Psoas muscle (tissue), 8 donors: ENCODE data around the gene CNIH3. TPM values are rescaled to one million over a fixed set of nuclear protein-coding genes. Genes with fewer than 3 reads are reported as not detected.

Experiments
- ATAC-seq, 4 donors: fragments of 200-7000 bp; cut with Tn5 transposase; one replicate each; pipeline ENCODE4 v1.9.1; 2020; ENCODE audit warnings: moderate library complexity in 3 of 4, mild to moderate bottlenecking in 2 of 4
- DNase-seq, 2 donors: peaks; one replicate each; pipeline ENCODE4 v3.0.0-alpha.2; 2020
- H3K27ac ChIP-seq: fragments of 200-600 bp; one replicate; pipeline ENCODE4 v1.8.0; 2022
- H3K27me3 ChIP-seq, 3 donors: fragments of 200-600 bp in 1 of 3; one replicate each; pipeline versions ENCODE4 v1.6.1 to v1.8.0; 2013 to 2022; ENCODE audit warnings: low read length in 2 of 3, mild to moderate bottlenecking in 2 of 3, moderate library complexity in 1 of 3; ENCODE audit not compliant: insufficient read depth in 3 of 3
- H3K36me3 ChIP-seq, 2 donors: fragments of 200-600 bp in 1 of 2; one replicate each; pipeline versions ENCODE4 v1.6.1 to v1.8.0; 2013 to 2022; ENCODE audit warnings: low read depth in 1 of 2, mild to moderate bottlenecking in 1 of 2, moderate library complexity in 1 of 2; ENCODE audit not compliant: insufficient read depth in 1 of 2
- H3K4me1 ChIP-seq: fragments of 200-600 bp; one replicate; pipeline ENCODE4 v1.8.0; 2022
- H3K4me3 ChIP-seq: fragments of 200-600 bp; one replicate; pipeline ENCODE4 v1.8.0; 2022; ENCODE audit warnings: mild to moderate bottlenecking
- H3K9me3 ChIP-seq: fragments of 200-600 bp; one replicate; pipeline ENCODE4 v1.8.0; 2022
- WGBS, 3 donors: extraction: QIAGEN DNeasy Blood & Tissue Kit; methylation state at CpG; one replicate each; pipeline versions ENCODE4 v1.1.6 to v1.1.7; 2013; 5-methylcytosine and 5-hydroxymethylcytosine counted together
- intact Hi-C, 2 donors: fragments of 100-400 bp; cut with DNase I; formaldehyde crosslinking; loops; one replicate each; pipeline versions ENCODE4 v1.11.0 to v1.14.2; 2022
- polyA plus RNA-seq, 3 donors: library from polyadenylated mRNA; stranded (reverse); fragments of 200-250 nt; gene quantifications; one replicate each; pipeline ENCODE4 v1.2.3, GENCODE V29; 2013
- total RNA-seq, 4 donors: library from RNA; stranded (reverse); fragmentation: NEBNext Ultra II Directional in 2 of 4; extraction: Animal tissue kit (Norgen Biotek cat#: 25700) in 2 of 4; gene quantifications; one replicate each; pipeline versions ENCODE4 v1.2.1 to v1.2.4, GENCODE V29; 2021 to 2023
- TF ChIP-seq, protein P1 (sequence below): fragments of 200-600 bp; IDR thresholded peaks from one replicate; pipeline ENCODE4 v1.8.0; 2022; ENCODE audit warnings: antibody characterized with exemption
- donor health status: healthy with polysubstance abuse.
- donor health status: DM: no; HTN: no; CAD: no; lungs with moderate emphysema.
- donor health status: Bipolar disorder and iron deficiency.
- donor health status: healthy.
- donor health status: DM: yes; HTN: yes; CAD: no.
- donor health status: DM: no; HTN: no; CAD: no.
- donor health status: DM: no; HTN: no; CAD: no.
- donor health status: DM: yes; HTN: yes; CAD: no.

The CNIH3 gene
- total and polyA plus RNA-seq, 7 donors, result 0.39 to 1.9 (median 1.2) TPM

GRCh38 chr1:224622831-224623230 lies 6.7 kb downstream of the CNIH3 start:
- Histone ChIP-seq H3K27ac (no peak overlapping the region), H3K9me3 (no peaks in the 10 kb centered on the region), H3K4me3 (no peak overlapping the region), H3K36me3 (no peaks in the 10 kb centered on the region), H3K27me3 (peaks cover 0 to 29% (median 6%) of the 10 kb centered on the region in 3 donors), H3K4me1 (no peaks in the 10 kb centered on the region)
- 85 to 97% (median 93%) methylated on average over 2 of the region's 2 CpGs for WGBS, 3 donors
- ATAC-seq (no peak), DNase-seq (no peak)
- TF ChIP-seq, protein P1, sequence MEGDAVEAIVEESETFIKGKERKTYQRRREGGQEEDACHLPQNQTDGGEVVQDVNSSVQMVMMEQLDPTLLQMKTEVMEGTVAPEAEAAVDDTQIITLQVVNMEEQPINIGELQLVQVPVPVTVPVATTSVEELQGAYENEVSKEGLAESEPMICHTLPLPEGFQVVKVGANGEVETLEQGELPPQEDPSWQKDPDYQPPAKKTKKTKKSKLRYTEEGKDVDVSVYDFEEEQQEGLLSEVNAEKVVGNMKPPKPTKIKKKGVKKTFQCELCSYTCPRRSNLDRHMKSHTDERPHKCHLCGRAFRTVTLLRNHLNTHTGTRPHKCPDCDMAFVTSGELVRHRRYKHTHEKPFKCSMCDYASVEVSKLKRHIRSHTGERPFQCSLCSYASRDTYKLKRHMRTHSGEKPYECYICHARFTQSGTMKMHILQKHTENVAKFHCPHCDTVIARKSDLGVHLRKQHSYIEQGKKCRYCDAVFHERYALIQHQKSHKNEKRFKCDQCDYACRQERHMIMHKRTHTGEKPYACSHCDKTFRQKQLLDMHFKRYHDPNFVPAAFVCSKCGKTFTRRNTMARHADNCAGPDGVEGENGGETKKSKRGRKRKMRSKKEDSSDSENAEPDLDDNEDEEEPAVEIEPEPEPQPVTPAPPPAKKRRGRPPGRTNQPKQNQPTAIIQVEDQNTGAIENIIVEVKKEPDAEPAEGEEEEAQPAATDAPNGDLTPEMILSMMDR, result no peak
- intact Hi-C loops, result no loop called here

DNA sequence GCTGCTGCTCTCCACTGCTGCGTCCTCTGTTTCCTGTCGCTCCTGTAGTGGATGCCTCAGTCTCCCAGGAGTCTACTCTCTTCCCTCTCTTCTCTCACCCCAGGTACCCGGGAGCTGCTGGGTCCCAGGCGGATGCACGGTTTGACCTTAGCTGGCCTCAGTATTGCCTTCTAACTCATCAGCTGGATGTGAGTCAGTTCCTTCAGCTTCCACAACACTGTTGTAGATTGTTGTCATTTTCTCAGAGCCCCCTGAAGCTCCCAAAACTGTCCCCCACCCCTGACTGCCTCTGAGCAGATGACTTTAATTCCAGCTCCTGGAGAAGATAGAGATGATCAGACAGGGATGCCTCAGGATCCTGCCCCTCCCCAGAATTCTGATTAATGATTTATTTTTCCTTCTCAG lies 7.2 kb downstream of the CNIH3 start:
- Histone ChIP-seq H3K27me3 (peaks cover 0 to 24% (median 5%) of the 10 kb centered on the region in 3 donors), H3K27ac (no peak overlapping the region), H3K4me1 (no peaks in the 10 kb centered on the region), H3K36me3 (no peaks in the 10 kb centered on the region), H3K4me3 (no peak overlapping the region), H3K9me3 (no peaks in the 10 kb centered on the region)
- TF ChIP-seq, protein P1, result no peak
- no peak for ATAC-seq
- WGBS, 3 donors, result 63 to 71% (median 64%) methylated on average over 5 of the region's 5 CpGs
- intact Hi-C loops, result no loop called here
- no peak for DNase-seq

DNA sequence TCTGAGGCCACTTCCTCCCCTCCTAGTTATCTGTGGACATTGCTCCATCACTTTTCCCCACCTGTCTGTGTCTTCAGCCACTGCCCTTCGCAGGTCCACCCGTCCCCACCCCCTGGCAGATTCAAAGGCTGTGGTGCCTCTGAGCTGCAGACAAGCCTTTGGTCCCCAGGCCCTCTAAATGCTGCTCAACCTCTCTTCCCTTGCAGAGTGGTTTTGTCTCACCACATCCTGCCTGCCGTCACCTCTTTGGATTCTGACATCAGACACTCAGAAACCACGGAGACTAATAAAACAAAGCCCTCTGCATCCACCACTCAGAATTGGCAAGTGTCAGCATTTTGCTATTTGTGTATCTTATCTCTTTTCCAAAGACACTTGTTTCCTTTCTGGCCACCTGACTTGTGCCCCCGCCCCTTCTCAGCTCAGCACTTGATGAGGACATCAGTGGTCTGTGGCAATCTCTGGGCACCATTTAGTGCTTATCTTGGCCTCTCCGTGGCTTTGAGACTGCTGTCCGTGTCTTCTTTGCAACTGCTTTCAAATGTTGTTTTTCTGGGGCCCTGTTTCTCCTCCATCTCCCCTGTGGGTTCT lies 7.7 kb downstream of the CNIH3 start:
- intact Hi-C loops, result no loop called here
- Histone ChIP-seq H3K27ac (no peak overlapping the region), H3K36me3 (no peaks in the 10 kb centered on the region), H3K9me3 (no peaks in the 10 kb centered on the region), H3K4me3 (no peak overlapping the region), H3K4me1 (no peaks in the 10 kb centered on the region), H3K27me3 (peaks cover 0 to 20% (median 5%) of the 10 kb centered on the region in 3 donors)
- DNase-seq (no peak), ATAC-seq (no peak)
- 60 to 69% (median 67%) methylated on average over 7 of the region's 7 CpGs for WGBS, 3 donors
- TF ChIP-seq, protein P1, result no peak

DNA sequence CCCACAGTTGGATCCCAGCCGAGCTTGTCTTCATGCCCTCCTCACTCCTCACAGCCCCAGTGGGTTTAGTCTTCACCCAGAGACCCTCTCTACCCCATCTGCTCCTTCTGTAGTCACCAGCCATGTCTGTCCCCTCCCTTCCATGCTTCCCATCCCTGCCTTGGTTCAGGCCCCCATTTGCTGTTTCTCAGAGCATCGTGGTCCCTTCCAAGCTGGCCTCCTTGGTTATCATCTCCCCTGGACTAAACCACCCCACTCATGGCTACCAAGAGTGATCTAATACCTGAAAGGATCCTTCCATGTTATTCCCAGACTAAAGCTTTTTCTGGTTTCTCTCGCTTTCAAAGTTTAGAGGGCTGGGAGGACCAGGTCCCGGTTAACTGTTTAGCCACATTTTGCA lies 8.3 kb downstream of the CNIH3 start:
- Histone ChIP-seq H3K27me3 (peaks cover 0 to 14% (median 5%) of the 10 kb centered on the region in 3 donors), H3K4me3 (no peak overlapping the region), H3K4me1 (no peaks in the 10 kb centered on the region), H3K27ac (no peak overlapping the region), H3K36me3 (no peaks in the 10 kb centered on the region), H3K9me3 (no peaks in the 10 kb centered on the region)
- ATAC-seq (no peak), DNase-seq (no peak)
- WGBS, 3 donors, result 83 to 86% (median 86%) methylated on average over 4 of the region's 4 CpGs
- intact Hi-C loops, result no loop called here
- TF ChIP-seq, protein P1, result no peak

DNA sequence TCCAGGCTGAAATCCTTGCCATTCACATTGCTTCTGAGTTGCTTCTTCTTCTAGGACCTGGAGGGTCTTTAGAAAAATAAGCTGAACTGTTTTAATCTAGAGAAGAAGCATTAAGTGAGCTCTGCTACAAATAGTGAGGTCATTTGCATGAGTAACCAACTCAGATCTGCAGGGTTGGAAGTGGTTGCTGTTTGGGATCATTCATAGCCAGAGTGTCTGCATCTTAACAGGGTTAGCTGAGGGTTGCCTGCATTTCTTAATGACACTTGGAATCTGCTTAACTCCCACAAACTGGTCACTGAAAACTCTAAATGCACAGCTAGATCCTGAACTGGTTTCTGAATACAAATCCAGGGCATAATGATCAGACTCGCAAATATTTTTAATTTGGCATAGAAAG lies 9.9 kb downstream of the CNIH3 start:
- 84 to 97% (median 89%) methylated on average over 1 of the region's 1 CpG for WGBS, 3 donors
- TF ChIP-seq, protein P1, result no peak
- H3K9me3 ChIP-seq, result no peaks in the 10 kb centered on the region
- H3K4me1 ChIP-seq, result no peaks in the 10 kb centered on the region
- no peak overlapping the region for H3K4me3 ChIP-seq
- DNase-seq (no peak), ATAC-seq (no peak)
- H3K27ac ChIP-seq, result no peak overlapping the region
- intact Hi-C loops, result loop anchor here in 1 of 2 donors (2.0 kb wide), 1 partner anchor 17 kb away; no protein-coding TSS in a partner anchor
- H3K27me3 ChIP-seq, result peaks cover 0 to 5% (median 4%) of the 10 kb centered on the region in 3 donors
- no peaks in the 10 kb centered on the region for H3K36me3 ChIP-seq
